Stimulated activated CD8-positive, alpha-beta memory T cell treated with anti-CD3 and anti-CD28 coated beads, Interleukin-12 subunit alpha, Interleukin-12 subunit beta, amount 100 ng/mL, for 24 hours (primary cell): ENCODE data around the gene DHRS13.

Experiments
- DNase-seq: peaks from one replicate; pipeline ENCODE4 v3.0.0-alpha.2; 2020; ENCODE audit errors: extremely low read depth

Gene DHRS13, protein sequence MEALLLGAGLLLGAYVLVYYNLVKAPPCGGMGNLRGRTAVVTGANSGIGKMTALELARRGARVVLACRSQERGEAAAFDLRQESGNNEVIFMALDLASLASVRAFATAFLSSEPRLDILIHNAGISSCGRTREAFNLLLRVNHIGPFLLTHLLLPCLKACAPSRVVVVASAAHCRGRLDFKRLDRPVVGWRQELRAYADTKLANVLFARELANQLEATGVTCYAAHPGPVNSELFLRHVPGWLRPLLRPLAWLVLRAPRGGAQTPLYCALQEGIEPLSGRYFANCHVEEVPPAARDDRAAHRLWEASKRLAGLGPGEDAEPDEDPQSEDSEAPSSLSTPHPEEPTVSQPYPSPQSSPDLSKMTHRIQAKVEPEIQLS

DNA sequence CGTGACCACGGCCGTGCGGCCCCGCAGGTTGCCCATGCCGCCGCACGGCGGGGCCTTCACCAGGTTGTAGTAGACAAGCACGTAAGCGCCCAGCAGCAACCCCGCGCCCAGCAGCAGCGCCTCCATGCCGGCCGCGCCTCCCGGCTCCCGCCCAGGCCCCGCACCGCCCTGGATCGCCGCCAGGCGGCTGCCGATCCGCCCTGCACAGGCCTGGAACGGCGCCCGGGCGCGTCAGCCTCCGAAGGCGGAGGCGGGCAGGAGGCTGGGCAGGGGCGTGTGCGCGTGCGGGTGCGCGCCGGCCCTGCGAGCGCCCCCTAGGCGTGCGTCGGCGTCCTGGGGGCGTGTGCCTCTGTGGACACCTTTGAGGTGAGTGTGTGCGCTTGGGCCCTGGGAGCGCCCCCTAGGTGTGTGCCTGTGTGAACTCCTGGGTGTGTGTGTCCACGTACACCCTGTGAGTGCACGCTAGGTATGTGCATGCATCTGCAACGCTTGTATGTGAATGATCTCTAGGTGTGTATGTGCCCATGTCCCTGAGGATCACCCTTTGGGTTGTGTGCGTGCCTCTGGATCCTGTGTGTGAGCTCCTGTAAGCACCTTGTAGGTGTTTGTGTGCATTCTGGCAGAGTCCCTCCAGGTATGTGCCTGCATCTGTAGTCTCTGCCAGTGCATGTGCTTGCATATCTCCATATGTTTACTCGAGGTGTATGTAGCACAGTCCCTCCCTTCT lies at the start of gene DHRS13:
Gene DHRS13 (minus strand): TSS at position 261 of the 727 bp plus-strand sequence. CDS start 135 bp downstream, at position 126.
- DNase-seq: peak; percentile 74

DNA sequence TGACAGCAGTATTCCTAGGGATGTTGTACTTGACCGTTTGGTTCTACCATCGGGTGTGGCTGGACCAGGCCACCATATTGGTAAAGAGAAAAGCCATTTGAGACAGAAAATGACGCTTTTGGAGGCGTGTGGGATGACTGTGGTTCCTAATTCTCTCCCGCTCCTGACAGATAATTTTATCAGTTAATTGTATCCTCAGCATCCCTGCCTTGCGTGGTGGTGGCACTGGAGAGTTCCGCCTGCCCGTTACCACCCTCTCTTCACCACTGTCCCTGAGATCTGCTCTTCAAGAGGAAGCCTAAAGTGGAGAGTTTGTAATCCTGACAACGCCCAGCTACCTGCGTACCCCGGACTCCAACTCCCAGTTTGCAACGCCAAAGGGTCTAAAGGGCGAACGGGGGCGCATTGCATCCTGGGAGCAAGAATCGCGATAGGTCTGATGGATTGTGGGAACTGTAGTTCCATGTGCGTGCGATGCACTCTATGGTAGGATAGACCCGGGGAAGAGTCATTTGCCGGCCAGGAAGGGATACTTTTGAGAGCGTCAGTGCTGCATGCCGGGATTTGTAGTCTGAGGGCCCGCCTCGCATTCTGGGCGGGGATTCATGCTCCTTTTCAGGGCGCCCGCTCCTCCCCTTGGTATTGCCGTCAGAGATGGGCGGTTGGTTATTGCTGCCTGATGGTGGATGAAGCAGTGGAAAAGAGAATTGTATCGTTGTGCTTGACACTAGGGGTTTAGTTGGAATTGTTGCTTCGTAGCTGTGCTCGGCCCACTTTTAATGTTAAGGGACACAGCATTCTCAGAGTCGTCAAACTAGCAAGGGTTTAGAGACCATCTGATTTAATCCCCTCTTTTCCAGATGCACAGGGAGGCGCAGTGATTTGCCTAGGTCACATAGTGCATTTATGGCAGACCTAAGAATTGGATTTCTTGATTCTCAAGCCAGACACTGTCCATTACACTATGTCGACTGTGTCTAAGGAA lies 49.4 kb upstream of the DHRS13 start:
- DNase-seq: peak; percentile 82

DNA sequence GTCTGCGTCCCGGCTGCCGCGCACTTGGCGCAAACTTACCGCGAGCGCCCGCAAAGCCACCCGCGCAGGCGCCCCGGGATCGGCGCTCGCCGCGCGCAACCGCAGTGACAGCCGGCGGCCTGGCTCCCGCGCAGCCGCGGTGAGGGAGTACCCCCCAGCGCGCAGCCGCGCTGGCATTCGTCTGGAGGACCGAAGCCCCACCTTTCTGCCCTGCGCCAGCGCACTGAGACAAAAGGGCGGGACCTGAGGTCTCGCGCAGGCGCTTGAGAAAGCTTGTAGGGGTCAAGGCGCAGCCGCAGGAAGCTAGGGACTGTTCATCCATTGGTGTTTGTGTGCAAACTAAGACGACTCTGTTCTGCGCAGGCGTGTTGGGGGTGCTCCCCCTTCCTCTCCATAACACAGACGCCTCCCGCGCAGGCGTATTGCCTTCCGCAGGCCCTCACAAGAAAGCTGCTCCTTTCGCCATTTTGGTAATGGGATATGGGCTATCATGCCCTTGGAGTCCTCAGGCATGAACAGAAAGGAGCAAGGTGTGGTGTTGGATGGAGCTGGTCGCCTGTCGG lies 48.6 kb upstream of the DHRS13 start, which contains the start of gene PHF12:
Gene PHF12 (minus strand): TSS at position 91 of the 563 bp plus-strand sequence. CDS start 558 bp downstream, outside the sequence.
- DNase-seq: peak; percentile 100

DNA sequence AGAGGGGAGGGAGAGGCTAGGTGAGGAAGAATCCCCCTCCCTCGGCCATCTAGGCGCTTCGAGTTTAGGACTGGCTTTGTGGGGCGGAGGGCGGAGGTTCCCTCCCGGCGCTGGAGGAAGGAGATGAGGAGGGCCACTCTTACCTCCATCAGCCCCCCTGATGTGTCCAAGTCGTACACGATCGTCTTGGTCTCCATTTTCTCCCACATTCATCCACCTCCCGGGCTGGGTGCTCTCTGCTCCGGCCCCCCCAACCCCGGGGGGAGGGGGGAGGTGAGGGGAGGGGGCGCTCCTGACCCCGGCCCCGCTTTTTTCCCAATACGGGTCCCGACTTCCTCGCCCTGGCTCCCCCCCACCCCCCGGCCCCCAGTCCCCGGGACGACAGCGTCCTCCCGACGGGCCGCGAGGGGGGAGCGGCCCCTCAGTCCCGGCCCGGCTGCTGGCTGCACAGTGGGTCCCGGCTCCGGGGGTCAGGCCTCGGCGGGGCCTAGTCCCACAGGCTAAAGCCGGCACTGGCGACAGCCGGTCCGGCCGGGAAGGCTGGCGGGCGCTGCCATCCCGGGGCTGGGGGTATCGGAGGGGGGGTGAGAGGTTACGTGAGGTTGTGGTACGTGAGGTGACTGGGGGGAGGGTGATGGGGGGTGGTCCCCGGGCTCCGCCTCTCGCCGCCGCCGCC lies 48.0 kb upstream of the DHRS13 start:
- no peak for DNase-seq

DNA sequence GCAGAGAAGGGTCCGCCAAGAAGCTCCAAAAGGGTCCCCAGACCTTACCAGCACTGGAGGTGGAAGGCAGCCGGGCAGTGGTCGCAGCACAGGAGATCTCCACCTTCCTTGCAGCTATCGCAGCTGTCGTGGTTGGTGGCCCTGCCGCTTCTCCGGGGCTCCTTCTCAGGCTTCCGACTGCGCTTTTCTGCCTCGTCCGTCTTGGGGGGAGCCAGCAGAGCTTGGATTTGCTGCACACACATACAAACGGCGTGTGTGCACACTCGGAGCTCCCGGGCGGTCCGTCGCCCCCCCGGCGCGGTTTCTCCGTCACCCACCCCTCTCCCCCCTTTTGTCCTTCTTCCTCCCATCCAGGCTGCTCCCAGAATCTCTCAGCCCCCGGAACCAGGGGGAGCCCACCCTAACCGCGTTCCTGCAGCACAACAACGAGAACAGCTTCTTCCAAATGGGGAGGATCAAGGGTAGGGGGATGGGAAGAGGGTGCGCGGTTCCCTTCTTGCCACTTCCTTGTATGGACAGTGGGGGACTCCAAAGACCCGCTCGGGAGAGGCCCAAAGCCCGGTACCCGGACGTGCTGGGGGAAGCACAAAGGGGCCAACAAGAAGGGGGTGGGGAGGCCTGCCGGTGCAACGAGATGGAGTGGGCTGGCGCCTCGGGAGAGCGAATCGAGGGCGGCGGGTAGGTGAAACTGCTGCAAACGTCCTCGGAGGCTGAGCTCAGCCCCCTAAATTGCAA lies 47.3 kb upstream of the DHRS13 start:
- DNase-seq: no peak

DNA sequence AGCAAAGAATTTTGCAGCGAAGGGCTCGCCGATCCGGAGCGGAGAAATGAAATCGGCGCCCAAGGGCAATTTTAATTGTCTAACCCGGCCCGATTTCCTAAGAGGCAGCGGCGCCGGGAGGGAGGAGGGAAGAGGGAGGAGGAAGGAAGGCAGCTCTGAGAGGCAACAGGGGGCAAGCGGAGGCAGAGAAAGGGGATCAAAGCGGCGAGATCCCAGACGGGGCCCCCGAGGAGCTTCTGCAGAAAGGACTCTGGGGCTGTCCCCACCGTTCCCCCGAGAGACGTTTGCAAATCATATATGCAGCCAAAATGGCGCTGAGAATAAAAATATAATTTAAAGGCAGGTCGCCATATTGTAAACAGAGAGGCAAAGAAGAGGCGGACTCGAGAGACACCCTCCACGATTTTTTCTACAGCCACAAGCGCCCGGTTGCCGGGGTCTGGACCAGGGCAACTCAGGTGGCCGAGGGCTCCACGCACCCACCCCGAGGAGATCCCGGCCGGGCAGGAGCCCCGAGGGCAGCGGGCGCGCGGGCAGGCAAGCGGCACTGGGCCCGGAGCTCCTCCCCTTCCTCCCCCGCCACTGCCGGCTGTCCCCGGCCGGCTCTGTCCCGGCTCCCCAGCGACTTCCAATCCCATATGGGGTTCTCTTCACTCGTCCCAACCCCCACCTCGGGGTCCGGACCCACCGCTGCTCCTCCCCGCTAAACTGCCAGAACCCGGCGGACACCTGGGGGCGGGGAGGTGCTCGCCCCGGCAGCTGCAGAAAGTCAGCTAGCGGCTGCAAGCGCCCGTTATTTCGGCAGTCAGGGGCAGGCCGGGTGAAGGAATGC lies 46.5 kb upstream of the DHRS13 start:
- no peak for DNase-seq

DNA sequence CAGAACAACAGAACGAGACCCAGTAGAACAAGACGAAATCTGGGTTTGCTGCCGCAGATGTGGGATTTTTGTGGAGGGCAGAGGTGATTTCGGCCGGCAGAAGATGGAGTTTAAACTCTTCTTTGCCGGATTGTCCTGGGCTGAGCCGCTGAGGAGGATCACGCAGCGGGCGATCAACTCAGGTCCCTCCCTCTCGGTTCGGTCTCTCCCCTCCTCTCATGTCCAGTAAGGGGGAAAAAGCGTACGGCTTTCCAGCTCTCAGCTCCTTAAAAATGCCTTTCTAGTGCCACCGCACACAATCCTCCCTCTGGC lies 46.0 kb upstream of the DHRS13 start:
- DNase-seq: no peak

DNA sequence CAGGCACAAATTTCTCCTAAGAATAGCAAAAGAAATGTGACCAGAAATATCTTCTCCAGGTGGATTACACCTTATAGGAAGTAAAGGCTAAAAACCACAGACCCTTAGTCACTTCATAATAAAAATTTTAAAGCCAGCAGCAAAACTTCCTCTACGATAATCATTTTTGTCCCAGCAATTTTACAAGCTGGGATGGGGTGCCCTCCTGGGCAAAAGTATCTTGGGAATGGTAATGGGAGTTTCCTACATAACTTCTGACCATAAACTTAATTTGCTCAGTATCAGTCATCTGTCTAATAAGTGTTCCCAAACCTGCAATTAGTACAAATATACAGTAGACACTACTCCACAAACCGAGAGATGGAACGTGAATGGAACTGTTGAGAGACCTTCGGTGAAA lies 45.5 kb upstream of the DHRS13 start:
- DNase-seq: no peak

DNA sequence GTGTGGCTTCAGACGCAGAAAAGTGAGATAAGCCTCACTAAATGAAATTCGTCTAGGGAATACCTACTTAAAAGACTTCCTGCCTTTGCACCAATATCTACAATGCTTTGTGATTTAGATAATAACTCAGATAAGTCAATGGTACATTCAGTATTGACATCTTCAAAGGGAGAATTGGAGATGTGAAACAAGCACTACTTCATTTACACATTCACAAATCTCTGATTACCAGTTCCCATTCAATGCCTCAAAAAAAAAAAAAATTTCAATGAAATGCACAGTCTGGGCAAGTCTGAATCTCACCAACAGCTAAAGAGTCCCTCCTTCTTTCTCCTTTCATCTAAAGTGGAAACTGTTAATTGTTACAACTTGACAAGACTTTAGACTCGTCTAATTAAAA lies 44.8 kb upstream of the DHRS13 start:
- no peak for DNase-seq

DNA sequence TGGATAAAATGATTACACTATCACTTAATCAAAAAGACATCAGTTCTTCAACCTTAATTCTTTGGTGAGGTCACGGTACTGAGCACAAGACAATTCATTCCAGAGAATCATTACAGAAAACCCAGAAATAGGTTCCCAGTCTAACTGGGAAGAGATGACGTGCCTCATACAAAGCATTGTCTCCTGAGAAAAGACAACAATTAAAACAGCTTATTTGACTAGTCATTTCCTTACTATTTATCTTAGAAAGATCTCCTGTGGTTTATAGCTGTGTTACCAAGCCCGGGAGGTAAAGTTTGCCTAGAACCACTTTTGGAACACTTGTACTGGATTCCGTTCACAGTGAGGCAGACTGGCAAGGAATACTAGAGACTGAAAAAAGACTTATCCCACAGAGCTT lies 43.4 kb upstream of the DHRS13 start:
- DNase-seq: no peak

DNA sequence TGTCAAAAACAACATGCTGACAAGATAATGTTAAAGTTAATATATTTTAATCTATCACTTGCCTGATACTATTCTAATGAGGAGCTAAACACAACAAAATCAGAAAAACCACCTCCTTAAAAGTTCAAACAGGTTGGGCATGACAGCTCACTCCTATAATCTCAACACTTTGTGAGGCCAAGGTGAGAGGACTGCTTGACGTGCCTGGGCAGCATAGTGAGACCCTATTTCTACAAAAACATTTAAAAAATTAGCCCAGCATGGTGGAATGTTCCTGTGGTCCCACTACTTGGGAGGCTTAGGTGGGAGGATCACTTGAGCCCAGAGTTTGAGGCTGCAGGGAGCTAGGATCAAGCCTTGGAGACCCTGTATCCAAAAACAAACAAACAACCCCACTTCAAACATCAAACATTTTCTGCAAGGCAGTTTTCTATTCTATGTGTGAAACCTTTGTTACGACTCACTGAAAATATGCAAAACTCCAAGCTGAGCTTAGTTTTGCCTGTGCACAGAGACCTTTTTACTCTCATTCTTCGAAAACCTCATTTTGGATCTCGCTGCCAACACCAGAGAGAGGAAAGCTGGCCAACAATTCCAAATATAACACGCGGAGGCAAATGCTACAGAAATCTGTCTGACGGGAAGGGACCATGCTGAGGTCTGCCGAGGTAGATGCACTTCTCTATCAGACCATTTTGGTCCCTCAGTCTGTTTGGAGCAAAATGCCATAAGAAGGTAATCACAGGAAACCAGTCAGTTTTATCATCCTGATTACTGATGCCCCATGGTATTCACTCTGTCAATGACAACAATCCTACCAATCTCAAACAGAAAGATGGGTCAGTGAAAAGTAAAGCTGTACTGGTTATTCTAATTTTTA lies 42.2 kb upstream of the DHRS13 start:
- no peak for DNase-seq

DNA sequence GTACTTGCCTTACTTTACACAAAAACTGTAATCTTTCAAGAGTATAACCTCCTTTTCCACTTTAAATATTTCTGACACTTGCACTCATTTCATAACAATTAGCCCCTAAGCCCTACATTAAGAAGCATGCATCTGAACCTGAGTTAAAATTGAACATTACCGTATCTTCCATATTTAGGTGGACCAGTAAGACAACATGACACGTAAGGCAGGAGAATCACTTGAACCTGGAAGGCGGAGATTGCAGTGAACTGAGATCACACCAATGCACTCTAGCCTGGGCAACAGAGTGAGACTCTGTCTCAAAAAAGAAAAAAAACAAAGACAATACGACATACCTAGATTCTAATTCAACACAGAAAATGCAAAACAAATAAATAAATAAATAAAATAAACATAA lies 41.5 kb upstream of the DHRS13 start:
- no peak for DNase-seq

DNA sequence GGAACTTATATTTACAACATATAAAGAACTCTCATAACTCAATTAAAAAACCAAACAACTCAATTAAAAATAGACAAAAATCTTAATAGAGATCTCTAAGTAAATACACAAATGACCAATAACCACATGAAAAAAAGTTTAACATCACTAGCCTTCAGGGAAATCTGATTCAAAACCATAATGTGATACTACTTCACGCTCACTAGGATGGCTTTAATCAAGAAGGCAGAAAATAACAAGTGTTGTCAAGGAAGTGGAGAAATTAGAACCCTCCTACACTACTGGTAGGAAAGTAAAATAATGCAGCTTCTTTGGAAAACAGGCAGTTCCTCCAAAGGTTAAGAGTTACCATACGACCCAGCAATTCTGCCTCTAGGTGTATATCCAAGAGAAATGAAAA lies 40.0 kb upstream of the DHRS13 start:
- DNase-seq: no peak

DNA sequence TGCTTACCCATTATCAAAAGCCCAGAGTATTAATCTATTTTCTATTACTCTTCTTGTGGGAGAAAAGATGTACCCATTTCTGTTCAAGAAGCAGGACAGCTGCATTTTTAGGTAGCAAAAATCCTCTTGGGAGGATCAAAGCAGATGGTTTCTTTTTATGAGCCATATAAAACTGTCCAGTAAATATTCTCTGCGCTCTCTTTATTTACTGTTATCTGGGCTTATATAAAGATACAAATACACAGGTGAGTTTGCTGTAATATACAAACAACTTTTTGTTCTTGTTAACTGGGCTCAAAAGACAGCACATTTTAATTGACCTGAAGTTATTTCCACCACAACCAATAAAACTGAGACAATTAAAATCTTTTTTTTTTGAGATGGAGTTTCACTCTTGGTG lies 38.4 kb upstream of the DHRS13 start:
- no peak for DNase-seq

DNA sequence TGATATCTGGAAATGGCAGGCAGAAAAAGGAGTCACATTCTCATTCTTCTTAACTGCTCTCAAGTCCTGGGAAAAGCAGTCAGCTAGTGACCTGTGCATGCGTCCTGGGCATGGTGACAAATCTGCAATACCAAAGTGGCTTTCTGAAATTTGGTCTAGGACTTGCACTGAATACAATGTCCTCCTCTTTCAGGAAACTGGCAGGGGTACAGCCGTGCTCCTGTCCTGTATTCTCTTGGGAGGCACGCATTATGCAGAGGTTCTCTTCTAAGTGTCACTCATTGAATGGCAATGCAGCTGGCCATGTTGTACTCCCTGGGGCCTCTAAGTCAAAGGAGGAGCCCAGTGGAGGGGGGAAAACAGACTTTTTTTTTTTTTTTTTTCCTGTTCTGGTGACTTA lies 37.8 kb upstream of the DHRS13 start:
- DNase-seq: no peak

DNA sequence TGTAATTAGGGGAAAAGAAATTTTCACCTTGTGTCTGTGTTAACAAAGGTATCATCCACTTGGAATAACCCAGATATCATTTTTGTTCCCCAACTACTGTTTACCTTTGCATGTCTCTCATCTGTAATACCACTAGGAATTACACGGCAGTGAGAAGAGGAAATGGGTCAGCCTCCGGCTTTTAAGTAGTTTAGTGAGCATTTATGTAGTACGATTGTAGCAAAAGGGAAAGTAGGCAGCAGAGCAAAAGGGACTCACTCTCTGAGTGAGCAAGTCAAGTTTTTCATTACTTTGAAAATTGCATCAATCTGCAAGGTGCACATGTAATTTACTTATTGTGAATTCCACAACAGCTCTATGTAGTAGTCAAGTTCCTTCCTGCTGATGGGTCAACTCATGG lies 37.3 kb upstream of the DHRS13 start:
- no peak for DNase-seq

DNA sequence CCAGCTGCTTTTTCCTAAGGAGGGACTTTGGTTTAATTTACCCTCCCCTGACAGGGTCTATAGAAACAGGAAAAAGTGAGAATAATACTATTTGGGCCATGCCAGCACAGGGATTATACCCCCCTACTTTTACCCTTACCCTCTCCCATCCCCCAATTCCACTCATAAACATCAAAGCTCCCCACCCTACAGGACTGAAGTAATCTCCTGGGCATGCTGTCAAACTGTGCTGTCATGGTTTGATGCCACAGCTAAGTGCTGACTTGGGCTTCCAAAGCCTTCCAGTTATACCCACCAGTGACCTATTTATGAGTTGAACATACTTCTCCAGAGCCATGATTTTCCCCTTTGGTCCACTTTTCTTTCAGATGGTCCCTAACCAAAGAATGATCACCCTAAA lies 35.7 kb upstream of the DHRS13 start:
- DNase-seq: no peak

DNA sequence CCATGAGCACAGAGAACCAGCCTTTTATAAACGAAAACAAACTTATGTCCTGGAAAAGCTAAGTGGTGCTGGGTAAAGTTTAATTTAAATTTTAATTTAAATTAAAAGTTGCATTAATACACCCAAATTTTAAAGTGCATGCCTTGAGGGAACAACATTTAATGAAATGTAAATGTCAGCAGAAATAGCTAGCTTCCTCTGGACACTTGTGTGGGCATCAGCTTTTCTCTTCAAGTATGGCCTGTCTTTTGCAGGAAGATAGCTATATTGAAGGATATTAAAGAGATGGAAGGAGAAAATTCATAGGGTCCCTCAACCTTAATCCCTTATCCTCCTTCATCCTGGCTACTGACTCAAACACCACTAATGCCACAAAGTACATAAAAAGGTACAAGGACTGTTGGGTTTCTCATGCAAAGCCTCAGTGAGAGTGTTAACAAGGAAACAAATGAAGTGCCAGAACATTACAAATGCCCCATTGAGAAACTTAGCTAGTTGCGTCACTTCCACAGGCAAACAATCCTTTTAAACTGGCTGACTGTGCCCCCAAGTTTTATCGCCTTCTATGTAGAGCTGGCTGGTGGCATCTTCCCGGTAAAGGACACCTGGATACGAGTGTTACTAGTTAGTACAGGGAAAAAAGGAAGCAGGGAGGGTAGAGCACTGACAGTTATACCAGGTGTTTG lies 34.3 kb upstream of the DHRS13 start:
- DNase-seq: no peak
